Activated CD4-positive, CD25-positive, alpha-beta regulatory T cell treated with anti-CD3 and anti-CD28 coated beads, Interleukin-2, amount 50 U/mL, for 16 hours (primary cell): ENCODE measurements around the gene C11orf58.
A peak's percentile ranks its signal among the peaks of the same experiment; 100 is the strongest.

Experiments
- DNase-seq: peaks from one replicate; pipeline ENCODE4 v3.0.0-alpha.2; 2020; ENCODE audit warnings: low read depth, low spot score

Gene C11orf58

DNA sequence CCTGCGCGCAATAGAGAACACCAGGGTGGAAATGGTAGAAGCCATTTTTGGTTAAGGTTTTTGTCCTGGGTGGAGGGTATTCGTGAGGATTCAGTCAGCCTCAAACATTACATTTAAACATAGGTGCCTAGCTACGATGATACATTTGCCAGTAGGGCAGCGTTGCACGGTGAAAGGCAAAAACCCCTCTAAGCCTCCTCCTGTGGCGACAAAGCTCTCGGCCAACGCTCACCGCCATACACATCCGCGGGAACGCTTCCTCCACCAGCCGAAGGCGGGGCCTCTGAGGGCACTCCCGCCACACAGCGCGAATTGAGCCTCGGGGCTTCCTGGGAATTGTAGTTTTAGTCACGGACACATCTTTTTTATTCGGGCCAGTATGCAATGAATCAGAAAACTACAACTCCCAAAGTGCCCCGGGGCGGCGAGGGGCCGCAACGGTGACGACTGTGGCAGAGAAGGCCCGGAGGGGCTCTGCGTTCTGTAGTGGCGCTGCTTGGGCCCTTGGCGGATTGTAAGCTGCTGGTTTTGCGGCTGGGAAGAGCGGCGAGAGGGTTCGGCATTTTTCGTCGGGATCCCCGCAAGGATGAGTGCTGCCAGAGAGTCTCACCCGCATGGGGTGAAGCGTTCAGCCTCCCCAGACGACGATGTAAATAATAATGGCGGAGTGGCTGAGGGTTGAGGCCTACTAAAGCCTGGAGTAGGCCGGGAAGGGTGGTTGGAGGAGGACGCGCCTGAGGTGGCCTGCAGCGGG is at the start of gene C11orf58:
C11orf58 (plus strand) TSS at position 455 of the 754 bp plus-strand sequence; CDS start at position 587, 132 bp downstream.
- DNase-seq, result peak; percentile 95

- no peak for DNase-seq
Observed at GRCh38 chr11:16690086-16690485, 48.4 kb upstream of the C11orf58 start.

DNA sequence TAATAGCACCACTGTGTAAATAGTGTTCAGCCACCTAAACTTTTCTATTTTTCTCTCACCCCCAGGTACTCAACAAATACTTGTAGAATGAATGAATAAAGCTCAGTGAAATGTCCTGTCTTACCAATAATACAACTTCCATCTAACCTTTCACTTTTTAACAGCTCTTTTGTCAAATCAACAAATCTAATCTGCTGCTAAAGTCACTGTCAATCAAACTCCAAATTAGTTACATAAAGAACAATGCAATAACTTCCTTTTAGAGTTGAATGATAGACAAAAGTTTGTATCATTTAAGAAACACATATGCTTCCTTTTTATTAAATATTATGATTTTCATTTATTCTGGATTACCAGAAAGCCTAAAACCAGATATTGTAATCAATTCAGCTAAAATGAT is 34.7 kb upstream of the C11orf58 start:
- no peak for DNase-seq

GRCh38 chr11:16713594-16713993 is 24.9 kb upstream of the C11orf58 start:
- DNase-seq, result no peak

DNA sequence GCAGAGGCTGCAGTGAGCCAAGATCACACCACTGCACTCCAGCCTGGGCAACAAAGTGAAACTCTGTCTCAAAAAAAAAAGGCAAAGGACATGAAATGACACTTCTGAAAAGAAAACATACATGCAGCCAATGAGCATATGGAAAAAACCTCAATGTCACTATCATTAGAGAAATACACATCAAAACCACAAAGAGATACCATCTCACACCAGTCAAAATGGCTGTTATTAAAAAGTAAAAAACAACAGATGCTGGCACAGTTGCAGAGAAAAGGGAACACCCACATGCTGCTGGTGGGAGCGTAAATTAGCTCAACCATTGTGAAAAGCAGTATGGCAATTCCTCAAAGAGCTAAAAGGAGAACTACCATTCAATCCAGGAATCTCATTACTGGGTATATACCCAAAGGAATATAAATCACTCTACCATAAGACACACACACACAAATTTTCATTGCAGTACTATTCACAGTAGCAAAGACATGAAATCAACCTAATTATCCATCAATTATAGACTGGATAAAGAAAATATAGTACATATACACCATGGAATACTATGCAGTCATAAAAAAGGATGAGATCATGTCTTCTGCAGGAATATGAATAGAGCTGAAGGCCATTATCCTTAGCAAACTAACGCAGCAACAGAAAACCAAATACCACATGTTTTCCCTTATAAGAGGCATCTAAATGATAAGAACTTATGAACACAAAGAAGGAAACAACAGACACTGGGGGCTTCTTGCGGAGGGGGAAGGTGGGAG is 15.7 kb upstream of the C11orf58 start:
- DNase-seq, result no peak

GRCh38 chr11:16727806-16728205 is 10.6 kb upstream of the C11orf58 start:
- no peak for DNase-seq

- DNase-seq, result no peak
Observed at GRCh38 chr11:16737818-16738192, 642 bp upstream of the C11orf58 start.

- no peak for DNase-seq
Observed at GRCh38 chr11:16738947-16739815, 734 bp downstream of the C11orf58 start.

DNA sequence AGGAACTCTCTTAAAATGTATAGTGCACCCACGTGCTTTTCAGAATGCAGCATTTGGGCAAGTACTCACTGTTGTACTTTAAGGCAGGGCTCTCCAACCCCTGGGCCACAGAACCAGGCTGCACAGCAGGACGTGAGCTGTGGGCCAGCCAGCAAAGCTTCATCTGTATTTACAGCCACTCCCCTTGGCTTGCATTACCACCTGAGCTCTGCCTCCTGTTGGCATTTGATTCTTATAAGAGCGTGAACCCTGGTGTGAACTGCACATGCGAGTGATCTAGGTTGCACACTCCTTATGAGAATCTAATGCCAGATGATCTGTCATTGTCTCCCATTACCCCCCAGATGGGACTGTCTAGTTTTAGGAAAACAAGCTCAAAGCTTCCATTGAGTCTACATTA is 3.0 kb downstream of the C11orf58 start:
- no peak for DNase-seq

DNA sequence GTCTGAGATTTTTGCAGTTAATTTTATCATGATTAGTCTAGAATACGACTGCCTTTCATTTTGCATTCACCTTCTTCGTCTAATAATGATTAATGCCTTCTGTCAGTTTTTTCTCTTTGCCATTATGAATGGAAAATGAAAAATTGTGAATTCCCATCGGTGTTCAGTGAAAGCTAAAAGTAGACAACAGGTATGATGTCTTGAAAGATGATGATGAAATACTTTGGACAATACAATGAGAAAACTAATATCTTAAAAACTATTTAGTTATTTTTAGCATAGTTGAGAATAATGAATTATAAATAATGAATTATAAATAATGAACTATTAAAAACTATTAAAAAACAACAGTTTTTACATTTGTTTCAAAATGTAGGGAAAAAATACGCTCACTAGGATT is 5.0 kb downstream of the C11orf58 start:
- DNase-seq, result no peak

GRCh38 chr11:16744128-16744725 is 5.8 kb downstream of the C11orf58 start:
- DNase-seq, result no peak

DNA sequence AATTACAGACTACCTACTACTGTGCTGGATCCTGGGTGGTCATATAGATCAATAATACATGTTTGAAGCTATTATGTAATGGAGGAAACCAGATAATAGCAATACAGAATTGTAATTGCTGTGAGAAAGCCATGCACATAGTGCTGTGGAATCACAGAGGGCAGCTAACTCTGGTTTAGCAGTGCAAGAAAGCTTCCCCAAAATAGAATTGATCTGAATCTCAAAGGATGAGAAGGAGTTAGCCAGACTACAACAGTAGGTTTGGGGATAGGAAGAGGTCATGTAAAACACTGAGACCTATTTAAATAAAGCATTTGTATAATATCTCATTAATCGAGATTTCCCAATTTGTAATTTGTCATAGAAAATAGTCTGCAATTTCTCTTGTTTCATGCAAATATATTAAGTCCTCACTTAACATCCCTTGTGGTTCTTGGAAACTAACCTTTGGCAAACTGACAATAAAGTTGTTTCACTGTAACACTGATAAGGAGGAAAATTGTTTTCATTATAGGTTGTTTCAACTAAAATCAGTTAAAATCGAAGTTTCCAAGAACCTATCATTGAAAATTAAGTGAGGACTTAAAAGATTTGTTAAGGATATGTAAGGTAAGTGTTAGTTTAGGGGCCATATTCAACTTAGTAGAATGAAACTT is 7.6 kb downstream of the C11orf58 start:
- DNase-seq, result no peak

GRCh38 chr11:16749092-16749491 is 10.6 kb downstream of the C11orf58 start:
- DNase-seq, result no peak

GRCh38 chr11:16749666-16750065 is 11.2 kb downstream of the C11orf58 start:
- no peak for DNase-seq

GRCh38 chr11:16750417-16750816 is 12.0 kb downstream of the C11orf58 start:
- DNase-seq, result no peak

GRCh38 chr11:16758382-16759024 is 20.1 kb downstream of the C11orf58 start:
- no peak for DNase-seq

DNA sequence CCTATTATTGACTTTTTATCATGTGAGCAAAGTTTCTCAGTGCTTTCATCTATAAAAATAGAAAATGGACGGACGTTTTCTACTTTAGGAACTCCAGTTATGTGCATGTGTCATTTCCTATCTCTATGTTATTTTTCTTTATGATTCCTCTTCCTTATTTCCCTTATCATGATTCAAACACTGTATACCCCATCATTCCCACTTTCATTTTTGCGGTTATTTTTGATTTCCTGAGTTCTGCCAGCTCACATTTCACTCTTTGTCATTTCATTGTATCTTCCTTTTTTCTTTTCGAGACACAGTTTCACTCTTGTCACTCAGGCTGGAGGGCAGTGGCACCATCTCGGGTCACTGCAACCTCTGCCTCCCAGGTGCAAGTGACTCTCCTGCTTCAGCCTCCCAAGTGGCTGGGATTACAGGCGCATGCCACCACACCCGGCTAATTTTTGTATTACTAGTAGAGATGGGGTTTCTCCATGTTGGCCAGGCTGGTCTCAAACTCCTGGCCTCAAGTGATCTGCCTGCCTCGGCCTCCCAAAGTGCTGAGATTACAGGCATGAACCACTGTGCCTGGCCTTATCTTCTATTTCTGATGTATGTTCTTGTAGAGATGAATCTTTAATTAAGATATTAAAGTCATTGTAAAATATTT is 21.5 kb downstream of the C11orf58 start:
- DNase-seq, result no peak

DNA sequence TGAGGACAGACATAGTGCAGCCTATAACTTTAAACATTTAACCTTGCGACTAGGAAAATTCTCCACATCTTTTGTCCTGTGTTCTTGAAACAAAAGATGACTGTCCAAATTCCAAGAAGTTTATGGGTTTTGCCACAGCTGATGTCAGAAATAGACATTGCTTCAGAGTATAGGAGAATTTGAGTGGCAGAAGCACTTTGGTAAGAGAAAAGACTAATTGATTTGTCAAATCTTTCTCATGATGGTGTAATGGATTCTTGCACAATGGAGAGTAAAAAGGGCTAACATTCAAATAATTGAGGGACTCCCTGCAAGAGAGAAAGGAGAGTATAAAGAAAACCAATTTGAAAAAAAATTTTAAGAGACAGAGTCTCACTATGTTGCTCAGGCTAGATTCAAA is 25.3 kb downstream of the C11orf58 start:
- DNase-seq, result no peak

- DNase-seq, result no peak
Observed at GRCh38 chr11:16764888-16765287, 26.4 kb downstream of the C11orf58 start.

GRCh38 chr11:16767137-16767536 is 28.7 kb downstream of the C11orf58 start:
- DNase-seq, result no peak
